HCT116 (cell line): ENCODE measurements around the gene KLHL17. TPM values are rescaled to one million over a fixed set of nuclear protein-coding genes. Genes with fewer than 3 reads are reported as not detected.
"Not testable (repeated sequence)": the region's sequence is repeated elsewhere in the genome, so short reads cannot be mapped to it uniquely, and the experiment has no call there.

Experiments
- ATAC-seq: fragments of 200-7000 bp; cut with Tn5 transposase; 2 replicates; pipeline ENCODE4 v1.9.1; 2020; ENCODE audit warnings: mild to moderate bottlenecking, moderate library complexity
- BruUV-seq: library from RNA; stranded (reverse); fragments of 400-500 nt; replicated peaks from 2 replicates; lab custom pipeline; 2021; lab: Mats Ljungman, UMichigan
- CTCF ChIA-PET: fragments of 300-600 bp; sonication (Branson Sonifier 250); formaldehyde crosslinking; loops from one replicate; lab custom pipeline; 2021; ENCODE audit warnings: antibody characterized with exemption; lab: Charles Lee
- POLR2A ChIA-PET: fragments of 300-600, 350-600 bp; sonication (Branson Sonifier 250); formaldehyde crosslinking; loops from one replicate; lab custom pipeline; 2021; ENCODE audit warnings: antibody characterized with exemption; lab: Charles Lee
- RAD21 ChIA-PET, 2 experiments: fragments of 300-600 bp; sonication (Branson Sonifier 250); formaldehyde crosslinking; loops; one replicate each; lab custom pipeline; 2023; ENCODE audit warnings: low total read pairs in 2 of 2; ENCODE audit not compliant: uncharacterized antibody in 2 of 2, unreplicated experiment in 2 of 2, low non-redundant PET in 1 of 2; lab: Charles Lee
- DNase-seq: peaks from one replicate; pipeline ENCODE4 v3.0.0-alpha.2; 2010; ENCODE audit warnings: low read depth, low spot score
- H2AFZ ChIP-seq: fragments of 200-600 bp; shearing (Covaris generic), sonication (generic); 2 replicates; pipeline ENCODE4 v1.6.1; 2017; ENCODE audit warnings: low read depth, mixed run types, mixed read lengths, antibody characterized with exemption, low read length; ENCODE audit not compliant: poor library complexity, severe bottlenecking
- H3K27ac ChIP-seq: 2 replicates; pipeline ENCODE4 v1.5.1; 2012; ENCODE audit warnings: low read depth, low read length
- H3K27me3 ChIP-seq: fragments of 200-600 bp; sonication (generic); 2 replicates; pipeline ENCODE4 v1.6.1; 2016; ENCODE audit warnings: mixed run types, low read length, mixed read lengths; ENCODE audit not compliant: insufficient read depth
- H3K36me3 ChIP-seq, 2 experiments: fragments of 200-500 bp in 1 of 2; fragments of 200-600 bp in 1 of 2; sonication (Bioruptor generic) in 1 of 2; sonication (generic) in 1 of 2; 2 replicates each; pipeline versions ENCODE4 v1.5.1 to v1.6.1; 2014 to 2016; ENCODE audit warnings: low read length in 2 of 2, inconsistent platforms in 1 of 2, mixed read lengths in 1 of 2, mixed run types in 1 of 2; ENCODE audit not compliant: insufficient read depth in 2 of 2, control insufficient read depth in 1 of 2
- H3K4me1 ChIP-seq, 2 experiments: fragments of 200-600 bp in 1 of 2; sonication (generic) in 1 of 2; 2 replicates each; pipeline versions ENCODE4 v1.5.1 to v1.6.1; 2012 to 2017; ENCODE audit warnings: low read length in 2 of 2, inconsistent platforms in 1 of 2, mild to moderate bottlenecking in 1 of 2, mixed read lengths in 1 of 2, mixed run types in 1 of 2, moderate library complexity in 1 of 2; ENCODE audit not compliant: insufficient read depth in 2 of 2, control insufficient read depth in 1 of 2
- H3K4me2 ChIP-seq: fragments of 200-600 bp; sonication (generic); 2 replicates; pipeline ENCODE4 v1.6.1; 2017; ENCODE audit warnings: mixed run types, low read length, mixed read lengths
- H3K4me3 ChIP-seq, 2 experiments: fragments of 200-600 bp in 1 of 2; sonication (generic) in 1 of 2; replicated peaks in 1 of 2; 2 replicates each; pipeline ENCODE4 v1.5.1; 2011 to 2016; ENCODE audit warnings: low read length in 2 of 2, control low read depth in 1 of 2, low read depth in 1 of 2, mild to moderate bottlenecking in 1 of 2, mixed read lengths in 1 of 2, mixed run types in 1 of 2
- H3K79me2 ChIP-seq: fragments of 200-600 bp; sonication (generic); 2 replicates; pipeline ENCODE4 v1.6.1; 2017; ENCODE audit warnings: mild to moderate bottlenecking, mixed run types, low read length, moderate library complexity, mixed read lengths; ENCODE audit not compliant: insufficient read depth
- H3K9ac ChIP-seq: fragments of 200-600 bp; sonication (generic); 2 replicates; pipeline ENCODE4 v1.6.1; 2016; ENCODE audit warnings: low read length, mixed read lengths
- H3K9me2 ChIP-seq: fragments of 200-600 bp; sonication (generic), shearing (Covaris generic); 2 replicates; pipeline ENCODE4 v1.6.1; 2017; ENCODE audit warnings: mixed run types, mild to moderate bottlenecking, moderate library complexity; ENCODE audit not compliant: insufficient read depth
- H3K9me3 ChIP-seq, 2 experiments: fragments of 200-500 bp in 1 of 2; fragments of 200-600 bp in 1 of 2; sonication (Bioruptor generic) in 1 of 2; sonication (generic) in 1 of 2; 2 replicates each; pipeline ENCODE4 v1.6.1; 2014 to 2017; ENCODE audit warnings: low read length in 2 of 2, mixed read lengths in 2 of 2, inconsistent platforms in 1 of 2, low read depth in 1 of 2, mild to moderate bottlenecking in 1 of 2, mixed run types in 1 of 2, moderate library complexity in 1 of 2; ENCODE audit not compliant: control insufficient read depth in 1 of 2, insufficient read depth in 1 of 2
- H4K20me1 ChIP-seq: fragments of 200-600 bp; sonication (generic), shearing (Covaris generic); 2 replicates; pipeline ENCODE4 v1.6.1; 2017; ENCODE audit warnings: mixed run types, mild to moderate bottlenecking, moderate library complexity; ENCODE audit not compliant: insufficient read depth
- ATF3 ChIP-seq: IDR thresholded peaks from 2 replicates; pipeline ENCODE4 v1.6.1; 2012
- CBX3 ChIP-seq: IDR thresholded peaks from 2 replicates; pipeline ENCODE4 v1.6.1; 2012; ENCODE audit warnings: low read depth
- CEBPB ChIP-seq: IDR thresholded peaks from 2 replicates; pipeline ENCODE4 v1.6.1; 2012; ENCODE audit warnings: low read depth
- ELF1 ChIP-seq: IDR thresholded peaks from 2 replicates; pipeline ENCODE4 v1.6.1; 2012; ENCODE audit warnings: low read depth, borderline replicate concordance
- POLR2AphosphoS5 ChIP-seq: IDR thresholded peaks from 2 replicates; pipeline ENCODE4 v1.6.1; 2011; ENCODE audit warnings: mild to moderate bottlenecking, low read depth, low read length, moderate library complexity
- TCF7L2 ChIP-seq: IDR thresholded peaks from 2 replicates; pipeline ENCODE4 v1.7.0; 2011; ENCODE audit warnings: borderline replicate concordance, inconsistent platforms; ENCODE audit not compliant: insufficient read depth, insufficient read length; ENCODE audit errors: extremely low read depth
- YY1 ChIP-seq: IDR thresholded peaks from 2 replicates; pipeline ENCODE4 v1.6.1; 2011; ENCODE audit warnings: low read length, low read depth, moderate library complexity, mild to moderate bottlenecking; ENCODE audit not compliant: insufficient replicate concordance; ENCODE audit errors: extremely low read depth
- ZBTB33 ChIP-seq: IDR thresholded peaks from 2 replicates; pipeline ENCODE4 v1.6.1; 2011; ENCODE audit warnings: mild to moderate bottlenecking, low read length, moderate library complexity; ENCODE audit not compliant: insufficient replicate concordance; ENCODE audit errors: extremely low read depth
- ZFX ChIP-seq: fragments of 450-650 bp; IDR thresholded peaks from 2 replicates; pipeline ENCODE4 v1.6.1; 2017
- intact Hi-C: fragments of 100-400 bp; cut with micrococcal nuclease; formaldehyde crosslinking; loops from 2 replicates; pipeline ENCODE4 v1.10.0; 2022
- total RNA-seq: library from RNA; stranded (reverse); gene quantifications from one replicate; pipeline ENCODE4 v1.2.1, GENCODE V29; 2021; ENCODE audit not compliant: unreplicated experiment

Gene KLHL17
- total RNA-seq, 1 experiment from 2014 or later = 100.0 TPM

- TF ChIP-seq ATF3 = no peak
- no peak for TF ChIP-seq ELF1
- TF ChIP-seq ZFX = no peak
Observed at GRCh38 chr1:1005774-1006304, 45.5 kb downstream of the KLHL17 start (continued).

GRCh38 chr1:1006305-1007159 lies 46.1 kb downstream of the KLHL17 start:
- no TSS peak for BruUV-seq
- peak overlapping the region; percentile 60 for H3K27ac ChIP-seq
- H3K9me2 ChIP-seq = no peaks in the 10 kb centered on the region
- ATAC-seq = peak; percentile 77
- no peaks in the 10 kb centered on the region; the same call in 1 of the 2 replicates for H3K79me2 ChIP-seq
- no peaks in the 10 kb centered on the region for H3K36me3 ChIP-seq
- H3K4me2 ChIP-seq = peak overlapping the region; percentile 93
- H3K9me3 ChIP-seq = no peaks in the 10 kb centered on the region
- RAD21 ChIA-PET = no interaction called here
- intact Hi-C loops = no loop called here
- no peaks in the 10 kb centered on the region for H3K27me3 ChIP-seq
- H4K20me1 ChIP-seq = no peaks in the 10 kb centered on the region
- no peak overlapping the region for H2AFZ ChIP-seq
- H3K4me1 ChIP-seq = peaks cover 35 to 55% of the 10 kb centered on the region in 2 experiments
- DNase-seq = peak; percentile 81
- peak overlapping the region; percentile 82 for H3K9ac ChIP-seq
- peak overlapping the region; percentile 29 to 56 for H3K4me3 ChIP-seq
- POLR2A ChIA-PET = interaction anchor here (0.5 to 1.7 kb wide), 5 partner anchors 10 to 156 kb away, joined by 3 to 4 read pairs (median 4); no protein-coding TSS in a partner anchor
- CTCF ChIA-PET = interaction anchor here (0.8 to 1.5 kb wide), 6 partner anchors 9 to 285 kb away, joined by 3 to 5 read pairs (median 4); no protein-coding TSS in a partner anchor
- TF ChIP-seq POLR2AphosphoS5 (peak; percentile 33), CBX3 (no peak), ZBTB33 (peak; percentile 38), ELF1 (no peak), CEBPB (no peak), ATF3 (no peak), TCF7L2 (no peak), YY1 (peak; percentile 27)

- not testable (repeated sequence) for DNase-seq
Observed at GRCh38 chr1:1010131-1010530, 49.7 kb downstream of the KLHL17 start.

More at GRCh38 chr1:1010131-1010530, 49.7 kb downstream of the KLHL17 start:
- H2AFZ ChIP-seq, POLR2A ChIA-PET, H3K4me3 ChIP-seq, H3K27me3 ChIP-seq, H3K79me2 ChIP-seq, H3K9me2 ChIP-seq, H3K4me2 ChIP-seq, H4K20me1 ChIP-seq, H3K9ac ChIP-seq, H3K9me3 ChIP-seq, RAD21 ChIA-PET, ATAC-seq, CTCF ChIA-PET, BruUV-seq, H3K36me3 ChIP-seq, H3K27ac ChIP-seq, intact Hi-C loops: not testable (repeated sequence)
- peaks cover 34 to 48% of the 10 kb centered on the region in 2 experiments for H3K4me1 ChIP-seq
